HEK293 (cell line): ENCODE data around the gene DND1.

ENCODE experiments used
- AEBP2 ChIP-seq: fragments of 450-650 bp; formaldehyde crosslinking; IDR thresholded peaks from 2 replicates; pipeline ENCODE4 v1.5.1; 2016; ENCODE audit warnings: missing biosample characterization, missing genetic modification characterization, borderline replicate concordance
- GLIS1 ChIP-seq: fragments of 450-650 bp; formaldehyde crosslinking; IDR thresholded peaks from 2 replicates; pipeline ENCODE4 v1.5.1; 2016; ENCODE audit warnings: missing biosample characterization, missing genetic modification characterization
- HOXA7 ChIP-seq: sonication (generic); formaldehyde crosslinking; IDR thresholded peaks from 2 replicates; pipeline ENCODE4 v1.8.1; 2022; ENCODE audit warnings: missing genetic modification reagents, borderline replicate concordance
- HOXC10 ChIP-seq: sonication (generic); formaldehyde crosslinking; IDR thresholded peaks from 2 replicates; pipeline ENCODE4 v1.8.1; 2023; ENCODE audit warnings: mild to moderate bottlenecking, missing genetic modification reagents
- HOXD13 ChIP-seq: sonication (generic); formaldehyde crosslinking; IDR thresholded peaks from 2 replicates; pipeline ENCODE4 v1.8.0; 2022; ENCODE audit warnings: missing genetic modification reagents, borderline replicate concordance
- KLF8 ChIP-seq: fragments of 450-650 bp; formaldehyde crosslinking; IDR thresholded peaks from 2 replicates; pipeline ENCODE4 v1.5.1; 2016; ENCODE audit warnings: missing biosample characterization, missing genetic modification characterization
- OSR2 ChIP-seq: fragments of 450-650 bp; formaldehyde crosslinking; IDR thresholded peaks from 2 replicates; pipeline ENCODE4 v1.5.1; 2016; ENCODE audit warnings: missing biosample characterization, missing genetic modification characterization
- ZBTB21 ChIP-seq: fragments of 450-650 bp; formaldehyde crosslinking; IDR thresholded peaks from 2 replicates; pipeline ENCODE4 v1.5.1; 2017; ENCODE audit warnings: missing biosample characterization, missing genetic modification characterization
- ZBTB44 ChIP-seq: fragments of 450-650 bp; IDR thresholded peaks from 2 replicates; pipeline ENCODE4 v1.5.1; 2018; ENCODE audit warnings: missing biosample characterization, mild to moderate bottlenecking, missing genetic modification characterization
- ZBTB6 ChIP-seq: fragments of 450-650 bp; formaldehyde crosslinking; IDR thresholded peaks from 2 replicates; pipeline ENCODE4 v1.5.1; 2017; ENCODE audit warnings: missing biosample characterization, missing genetic modification characterization
- ZEB2 ChIP-seq: fragments of 450-650 bp; formaldehyde crosslinking; IDR thresholded peaks from 2 replicates; pipeline ENCODE4 v1.5.1; 2016; ENCODE audit warnings: missing biosample characterization, missing genetic modification characterization
- ZNF133 ChIP-seq: fragments of 450-650 bp; formaldehyde crosslinking; IDR thresholded peaks from 2 replicates; pipeline ENCODE4 v1.5.1; 2016; ENCODE audit warnings: missing biosample characterization, missing genetic modification characterization
- ZNF16 ChIP-seq: fragments of 450-650 bp; formaldehyde crosslinking; IDR thresholded peaks from 2 replicates; pipeline ENCODE4 v1.5.1; 2016; ENCODE audit warnings: low read depth, missing biosample characterization, missing genetic modification characterization
- ZNF175 ChIP-seq: fragments of 450-650 bp; formaldehyde crosslinking; IDR thresholded peaks from 2 replicates; pipeline ENCODE4 v1.5.1; 2016; ENCODE audit warnings: missing biosample characterization, missing genetic modification characterization
- ZNF24 ChIP-seq: fragments of 450-650 bp; formaldehyde crosslinking; IDR thresholded peaks from 2 replicates; pipeline ENCODE4 v1.5.1; 2016; ENCODE audit warnings: missing biosample characterization, missing genetic modification characterization
- ZNF248 ChIP-seq: fragments of 450-650 bp; formaldehyde crosslinking; IDR thresholded peaks from 2 replicates; pipeline ENCODE4 v1.5.1; 2017; ENCODE audit warnings: missing biosample characterization, missing genetic modification characterization
- ZNF366 ChIP-seq: fragments of 450-650 bp; formaldehyde crosslinking; conservative IDR thresholded peaks from 2 replicates; pipeline ENCODE4 v1.5.1; 2016; ENCODE audit warnings: missing biosample characterization, missing genetic modification characterization
- ZNF37A ChIP-seq: fragments of 450-650 bp; IDR thresholded peaks from 2 replicates; pipeline ENCODE4 v1.5.1; 2018; ENCODE audit warnings: missing biosample characterization, missing genetic modification characterization
- ZNF394 ChIP-seq: fragments of 450-650 bp; formaldehyde crosslinking; IDR thresholded peaks from 2 replicates; pipeline ENCODE4 v1.5.1; 2016; ENCODE audit warnings: missing biosample characterization, missing genetic modification characterization, mild to moderate bottlenecking, moderate library complexity, borderline replicate concordance
- ZNF398 ChIP-seq: fragments of 450-650 bp; formaldehyde crosslinking; IDR thresholded peaks from 2 replicates; pipeline ENCODE4 v1.5.1; 2017; ENCODE audit warnings: missing biosample characterization, missing genetic modification characterization
- ZNF48 ChIP-seq: fragments of 450-650 bp; formaldehyde crosslinking; IDR thresholded peaks from 2 replicates; pipeline ENCODE4 v1.5.1; 2016; ENCODE audit warnings: missing biosample characterization, missing genetic modification characterization
- ZNF529 ChIP-seq: fragments of 450-650 bp; formaldehyde crosslinking; IDR thresholded peaks from 2 replicates; pipeline ENCODE4 v1.5.1; 2017; ENCODE audit warnings: missing genetic modification characterization, missing biosample characterization; ENCODE audit not compliant: insufficient replicate concordance
- ZNF585B ChIP-seq: fragments of 450-650 bp; formaldehyde crosslinking; IDR thresholded peaks from 2 replicates; pipeline ENCODE4 v1.5.1; 2016; ENCODE audit warnings: missing biosample characterization, missing genetic modification characterization
- ZNF621 ChIP-seq: fragments of 450-650 bp; formaldehyde crosslinking; IDR thresholded peaks from 2 replicates; pipeline ENCODE4 v1.5.1; 2017; ENCODE audit warnings: missing biosample characterization, missing genetic modification characterization
- ZNF639 ChIP-seq: fragments of 450-650 bp; formaldehyde crosslinking; IDR thresholded peaks from 2 replicates; pipeline ENCODE4 v1.5.1; 2016; ENCODE audit warnings: missing biosample characterization, missing genetic modification characterization
- ZNF670 ChIP-seq: fragments of 450-650 bp; formaldehyde crosslinking; IDR thresholded peaks from 2 replicates; pipeline ENCODE4 v1.5.1; 2016; ENCODE audit warnings: missing biosample characterization, missing genetic modification characterization, low read depth
- ZNF701 ChIP-seq: fragments of 450-650 bp; formaldehyde crosslinking; IDR thresholded peaks from 2 replicates; pipeline ENCODE4 v1.5.1; 2016; ENCODE audit warnings: missing biosample characterization, missing genetic modification characterization
- ZNF768 ChIP-seq: fragments of 450-650 bp; formaldehyde crosslinking; IDR thresholded peaks from 2 replicates; pipeline ENCODE4 v1.5.1; 2018; ENCODE audit warnings: missing biosample characterization, mild to moderate bottlenecking, missing genetic modification characterization
- ZNF785 ChIP-seq: fragments of 450-650 bp; formaldehyde crosslinking; IDR thresholded peaks from 2 replicates; pipeline ENCODE4 v1.5.1; 2016; ENCODE audit warnings: missing biosample characterization, missing genetic modification characterization
- ZNF830 ChIP-seq: fragments of 450-650 bp; IDR thresholded peaks from 2 replicates; pipeline ENCODE4 v1.5.0; 2018; ENCODE audit warnings: missing biosample characterization, missing genetic modification characterization, low read depth, mild to moderate bottlenecking, moderate library complexity
- ZSCAN16 ChIP-seq: fragments of 450-650 bp; formaldehyde crosslinking; IDR thresholded peaks from 2 replicates; pipeline ENCODE4 v1.5.1; 2016; ENCODE audit warnings: missing biosample characterization, missing genetic modification characterization
- ZXDB ChIP-seq: fragments of 450-650 bp; formaldehyde crosslinking; IDR thresholded peaks from 2 replicates; pipeline ENCODE4 v1.5.1; 2016; ENCODE audit warnings: missing biosample characterization, missing genetic modification characterization

The DND1 gene

DNA sequence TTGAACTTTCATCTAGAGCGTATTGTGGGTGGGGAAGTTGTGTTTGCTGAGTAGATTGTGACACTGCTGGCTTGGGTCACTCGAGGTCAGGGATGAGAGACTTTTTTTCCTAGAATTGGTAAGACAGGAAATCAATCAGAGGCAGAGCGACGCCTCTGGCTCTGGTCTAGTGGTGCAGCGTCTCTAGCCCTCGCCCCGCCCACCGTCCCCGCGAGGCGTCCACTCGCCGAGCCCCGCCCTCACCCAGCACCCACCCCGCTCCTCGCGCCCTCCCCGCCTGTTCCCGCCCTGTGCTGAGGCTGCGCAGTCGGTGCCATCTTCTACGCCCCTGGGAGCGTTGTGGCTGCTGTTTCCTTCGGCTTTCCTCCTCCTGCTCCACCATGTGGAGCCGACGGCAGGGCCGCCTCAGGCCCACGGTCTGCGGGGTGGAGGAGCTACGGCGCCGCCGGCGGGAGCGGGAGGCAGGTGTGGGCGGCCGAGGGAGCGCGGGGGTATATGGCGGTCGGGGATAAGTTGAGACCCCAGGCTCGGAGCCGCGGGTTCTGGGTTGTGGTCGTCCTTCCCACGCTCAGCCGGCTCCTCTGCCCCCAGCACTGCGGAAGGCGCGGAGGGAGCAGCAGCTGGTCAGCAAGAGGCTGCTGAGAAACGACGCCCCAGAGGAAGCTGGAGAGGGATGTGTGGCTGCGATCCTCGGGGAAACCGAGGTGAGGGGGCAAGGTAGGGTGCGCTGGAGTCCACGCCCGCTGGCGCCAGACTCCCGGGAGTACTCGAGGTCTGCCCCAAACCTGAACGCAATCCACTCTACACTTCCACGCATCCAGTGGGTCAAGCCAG lies 34.0 kb downstream of the DND1 start, which contains the start of gene TMCO6 (continued):
- TF ChIP-seq ZNF48 (tag by site-specific recombination) (no peak), HOXD13 (CRISPR knock-in tag) (no peak), ZNF701 (no peak), ZXDB (tag by site-specific recombination) (peak; percentile 88), ZNF670 (tag by site-specific recombination) (no peak), ZNF24 (tag by site-specific recombination) (no peak), ZNF639 (tag by site-specific recombination) (no peak), ZBTB44 (tag by site-specific recombination) (no peak), KLF8 (tag by site-specific recombination) (peak; percentile 94), GLIS1 (tag by site-specific recombination) (peak; percentile 46), ZNF16 (no peak), ZBTB6 (no peak), ZNF398 (tag by site-specific recombination) (peak; percentile 66; the same call in 1 of the 2 replicates), ZNF37A (tag by site-specific recombination) (no peak), ZEB2 (tag by site-specific recombination) (peak; percentile 69), ZNF768 (tag by site-specific recombination) (no peak), ZNF394 (tag by site-specific recombination) (no peak; the same call in none of the 2 replicates), ZNF175 (tag by site-specific recombination) (no peak), ZNF248 (tag by site-specific recombination) (no peak), ZNF366 (tag by site-specific recombination) (peak; percentile 29; the same call in 1 of the 2 replicates), ZNF785 (tag by site-specific recombination) (no peak), ZNF830 (tag by site-specific recombination) (no peak), ZNF621 (no peak), ZNF529 (tag by site-specific recombination) (no peak), OSR2 (tag by site-specific recombination) (no peak), HOXC10 (CRISPR knock-in tag) (no peak), ZNF133 (tag by site-specific recombination) (no peak), ZBTB21 (tag by site-specific recombination) (0 out of 2 replicates have a peak, but pooled peaks have one; percentile 10), AEBP2 (tag by site-specific recombination) (no peak), HOXA7 (CRISPR knock-in tag) (no peak), ZSCAN16 (tag by site-specific recombination) (no peak), ZNF585B (tag by site-specific recombination) (no peak)
